ENCODE data around the gene TYRO3.
"Not testable (repeated sequence)": the region's sequence is repeated elsewhere in the genome, so short reads cannot be mapped to it uniquely, and the experiment has no call there.

TYRO3 gene

GRCh38 chr15:41554343-41554742 lies 4.7 kb upstream of the TYRO3 start:
- no peak for DNase-seq (ENCODE audit: low spot score)

GRCh38 chr15:41554915-41555314 lies 4.1 kb upstream of the TYRO3 start:
- no peak for DNase-seq (ENCODE audit: low spot score)

- no peak for DNase-seq (ENCODE audit: low spot score)
Observed at GRCh38 chr15:41556677-41557076, 2.3 kb upstream of the TYRO3 start.

GRCh38 chr15:41557673-41558399 lies 1.2 kb upstream of the TYRO3 start:
- DNase-seq (ENCODE audit: low spot score), result peak; percentile 52

- DNase-seq (ENCODE audit: low spot score), result no peak
Observed at GRCh38 chr15:41559239-41559782, 299 bp downstream of the TYRO3 start.

- no peak for DNase-seq (ENCODE audit: low spot score)
Observed at GRCh38 chr15:41560572-41560874, 1.5 kb downstream of the TYRO3 start.

- no peak for DNase-seq (ENCODE audit: low spot score)
Observed at GRCh38 chr15:41561104-41561776, 2.2 kb downstream of the TYRO3 start.

GRCh38 chr15:41561777-41562145 lies 2.7 kb downstream of the TYRO3 start:
- DNase-seq (ENCODE audit: low spot score), result no peak

- no peak for DNase-seq (ENCODE audit: low spot score)
Observed at GRCh38 chr15:41562244-41562643, 3.2 kb downstream of the TYRO3 start.

GRCh38 chr15:41562784-41563198 lies 3.8 kb downstream of the TYRO3 start:
- DNase-seq (ENCODE audit: low spot score), result no peak

- no peak for DNase-seq (ENCODE audit: low spot score)
Observed at GRCh38 chr15:41564286-41564959, 5.4 kb downstream of the TYRO3 start.

GRCh38 chr15:41564960-41565502 lies 6.0 kb downstream of the TYRO3 start:
- no peak for DNase-seq (ENCODE audit: low spot score)

GRCh38 chr15:41565702-41566101 lies 6.7 kb downstream of the TYRO3 start:
- no peak for DNase-seq (ENCODE audit: low spot score)

- DNase-seq (ENCODE audit: low spot score), result no peak
Observed at GRCh38 chr15:41566121-41566885, 7.3 kb downstream of the TYRO3 start.

GRCh38 chr15:41567261-41567660 lies 8.2 kb downstream of the TYRO3 start:
- DNase-seq (ENCODE audit: low spot score), result no peak

GRCh38 chr15:41567862-41568261 lies 8.8 kb downstream of the TYRO3 start:
- no peak for DNase-seq (ENCODE audit: low spot score)

- no peak for DNase-seq (ENCODE audit: low spot score)
Observed at GRCh38 chr15:41568350-41569017, 9.5 kb downstream of the TYRO3 start.

- not testable (repeated sequence) for DNase-seq (ENCODE audit: low spot score)
Observed at GRCh38 chr15:41569232-41569631, 10.2 kb downstream of the TYRO3 start.

GRCh38 chr15:41570764-41571163 lies 11.8 kb downstream of the TYRO3 start:
- DNase-seq (ENCODE audit: low spot score), result no peak

- DNase-seq (ENCODE audit: low spot score), result no peak
Observed at GRCh38 chr15:41571948-41572347, 12.9 kb downstream of the TYRO3 start.

GRCh38 chr15:41572866-41573265 lies 13.9 kb downstream of the TYRO3 start:
- no peak for DNase-seq (ENCODE audit: low spot score)

- DNase-seq (ENCODE audit: low spot score), result no peak
Observed at GRCh38 chr15:41573396-41573795, 14.4 kb downstream of the TYRO3 start.
